Measurements from ENCODE around the gene NOS1.

DNA sequence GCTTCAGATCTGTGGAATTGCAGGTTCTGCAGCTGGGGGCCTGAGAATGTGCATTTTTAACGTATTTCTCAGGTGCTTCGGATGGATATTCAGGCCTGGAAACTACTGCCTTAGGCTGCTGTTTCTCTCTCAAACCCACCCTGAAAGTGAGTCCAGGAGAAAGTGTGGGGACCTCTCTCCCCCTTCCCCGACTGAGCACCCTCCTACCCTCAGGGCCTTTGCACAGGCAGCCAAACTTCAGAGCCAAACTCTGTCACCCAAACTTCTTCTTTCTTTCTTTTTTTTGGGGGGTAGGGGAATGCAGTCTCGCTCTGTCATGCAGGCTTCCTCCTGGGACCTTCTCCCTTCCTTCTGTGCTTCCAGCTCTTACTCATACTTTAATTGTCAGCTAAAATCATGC, 88.7 kb downstream of the NOS1 start:
- TF ChIP-seq, protein P1, sequence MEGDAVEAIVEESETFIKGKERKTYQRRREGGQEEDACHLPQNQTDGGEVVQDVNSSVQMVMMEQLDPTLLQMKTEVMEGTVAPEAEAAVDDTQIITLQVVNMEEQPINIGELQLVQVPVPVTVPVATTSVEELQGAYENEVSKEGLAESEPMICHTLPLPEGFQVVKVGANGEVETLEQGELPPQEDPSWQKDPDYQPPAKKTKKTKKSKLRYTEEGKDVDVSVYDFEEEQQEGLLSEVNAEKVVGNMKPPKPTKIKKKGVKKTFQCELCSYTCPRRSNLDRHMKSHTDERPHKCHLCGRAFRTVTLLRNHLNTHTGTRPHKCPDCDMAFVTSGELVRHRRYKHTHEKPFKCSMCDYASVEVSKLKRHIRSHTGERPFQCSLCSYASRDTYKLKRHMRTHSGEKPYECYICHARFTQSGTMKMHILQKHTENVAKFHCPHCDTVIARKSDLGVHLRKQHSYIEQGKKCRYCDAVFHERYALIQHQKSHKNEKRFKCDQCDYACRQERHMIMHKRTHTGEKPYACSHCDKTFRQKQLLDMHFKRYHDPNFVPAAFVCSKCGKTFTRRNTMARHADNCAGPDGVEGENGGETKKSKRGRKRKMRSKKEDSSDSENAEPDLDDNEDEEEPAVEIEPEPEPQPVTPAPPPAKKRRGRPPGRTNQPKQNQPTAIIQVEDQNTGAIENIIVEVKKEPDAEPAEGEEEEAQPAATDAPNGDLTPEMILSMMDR (IDR thresholded peaks at IDR 0.05): no peak
- TF ChIP-seq POLR2A (IDR thresholded peaks at IDR 0.05): no peak
- TF ChIP-seq POLR2AphosphoS5 (IDR thresholded peaks at IDR 0.05): no peak

All from transverse colon (tissue), 4 donors.